Measurements from ENCODE around the gene UNC80. TPM values are rescaled to one million over a fixed set of nuclear protein-coding genes. Genes with fewer than 3 reads are reported as not detected.

UNC80 gene
- total RNA-seq, 1 experiment from 2014 or later: 1.8 TPM

DNA sequence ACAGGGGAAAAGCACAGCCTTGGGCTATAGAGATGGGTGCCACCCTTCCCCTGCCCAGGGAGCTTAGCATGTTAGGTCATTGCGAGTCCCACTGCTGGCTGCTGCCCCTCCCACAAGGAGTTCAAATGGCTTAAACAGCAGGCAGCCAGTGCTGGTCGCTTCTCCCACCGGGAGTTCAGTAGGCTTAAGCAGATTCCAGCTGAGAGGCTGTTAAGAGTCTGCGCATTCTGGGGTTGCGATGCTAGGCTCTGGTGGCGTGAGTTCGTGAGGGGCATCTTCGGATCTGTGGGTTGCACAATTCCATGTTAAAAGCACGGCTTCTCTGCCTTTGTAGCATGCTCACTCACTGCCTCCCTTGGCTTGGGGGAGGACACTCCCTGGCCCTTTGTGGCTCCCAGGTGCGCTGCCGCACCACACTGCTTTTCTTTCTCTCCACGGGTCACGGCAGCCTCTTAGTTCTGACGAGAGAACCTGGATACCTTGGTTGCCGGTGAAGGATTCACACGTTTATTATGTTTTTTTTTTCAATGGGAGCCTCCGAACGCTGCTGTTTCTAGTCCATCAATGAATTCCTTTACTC lies 93.2 kb downstream of the UNC80 start:
- H3K36me3 ChIP-seq (ENCODE audit: insufficient read depth, low read length, poor library complexity, severe bottlenecking): no peaks in the 10 kb centered on the region
- intact Hi-C loops (cut with micrococcal nuclease; ENCODE audit: unreplicated experiment): no loop called here
- no peaks in the 10 kb centered on the region for H3K4me1 ChIP-seq (ENCODE audit: insufficient read depth, low read length, poor library complexity, severe bottlenecking)
- no peaks in the 10 kb centered on the region for H3K9me3 ChIP-seq (ENCODE audit: low read depth, low read length, poor library complexity, severe bottlenecking)
- TF ChIP-seq EZH2 (IDR thresholded peaks at IDR 0.05; ENCODE audit: borderline replicate concordance, low read depth, low read length, poor library complexity, severe bottlenecking): no peak
- TF ChIP-seq, protein P1, sequence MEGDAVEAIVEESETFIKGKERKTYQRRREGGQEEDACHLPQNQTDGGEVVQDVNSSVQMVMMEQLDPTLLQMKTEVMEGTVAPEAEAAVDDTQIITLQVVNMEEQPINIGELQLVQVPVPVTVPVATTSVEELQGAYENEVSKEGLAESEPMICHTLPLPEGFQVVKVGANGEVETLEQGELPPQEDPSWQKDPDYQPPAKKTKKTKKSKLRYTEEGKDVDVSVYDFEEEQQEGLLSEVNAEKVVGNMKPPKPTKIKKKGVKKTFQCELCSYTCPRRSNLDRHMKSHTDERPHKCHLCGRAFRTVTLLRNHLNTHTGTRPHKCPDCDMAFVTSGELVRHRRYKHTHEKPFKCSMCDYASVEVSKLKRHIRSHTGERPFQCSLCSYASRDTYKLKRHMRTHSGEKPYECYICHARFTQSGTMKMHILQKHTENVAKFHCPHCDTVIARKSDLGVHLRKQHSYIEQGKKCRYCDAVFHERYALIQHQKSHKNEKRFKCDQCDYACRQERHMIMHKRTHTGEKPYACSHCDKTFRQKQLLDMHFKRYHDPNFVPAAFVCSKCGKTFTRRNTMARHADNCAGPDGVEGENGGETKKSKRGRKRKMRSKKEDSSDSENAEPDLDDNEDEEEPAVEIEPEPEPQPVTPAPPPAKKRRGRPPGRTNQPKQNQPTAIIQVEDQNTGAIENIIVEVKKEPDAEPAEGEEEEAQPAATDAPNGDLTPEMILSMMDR (conservative IDR thresholded peaks at IDR 0.05; ENCODE audit: low read depth, low read length): no peak
- no TSS peak for BruUV-seq (replicated peaks)
- ChIA-PET POLR2A (ENCODE audit: low non-redundant PET) (interaction anchor here (0.5 kb wide), 1 partner anchor 172 kb away, joined by 3 read pairs; no protein-coding TSS in a partner anchor), CTCF (no interaction called here)
- H3K27me3 ChIP-seq (replicated peaks; ENCODE audit: insufficient read depth, low read depth, low read length, poor library complexity): no peaks in the 10 kb centered on the region
- no peak overlapping the region for H3K27ac ChIP-seq (ENCODE audit: low read depth, low read length, poor library complexity, severe bottlenecking)
- DNase-seq (ENCODE audit: low spot score): peak; percentile 52
- H3K4me3 ChIP-seq (ENCODE audit: low read depth, low read length, poor library complexity, severe bottlenecking): no peak overlapping the region

DNA sequence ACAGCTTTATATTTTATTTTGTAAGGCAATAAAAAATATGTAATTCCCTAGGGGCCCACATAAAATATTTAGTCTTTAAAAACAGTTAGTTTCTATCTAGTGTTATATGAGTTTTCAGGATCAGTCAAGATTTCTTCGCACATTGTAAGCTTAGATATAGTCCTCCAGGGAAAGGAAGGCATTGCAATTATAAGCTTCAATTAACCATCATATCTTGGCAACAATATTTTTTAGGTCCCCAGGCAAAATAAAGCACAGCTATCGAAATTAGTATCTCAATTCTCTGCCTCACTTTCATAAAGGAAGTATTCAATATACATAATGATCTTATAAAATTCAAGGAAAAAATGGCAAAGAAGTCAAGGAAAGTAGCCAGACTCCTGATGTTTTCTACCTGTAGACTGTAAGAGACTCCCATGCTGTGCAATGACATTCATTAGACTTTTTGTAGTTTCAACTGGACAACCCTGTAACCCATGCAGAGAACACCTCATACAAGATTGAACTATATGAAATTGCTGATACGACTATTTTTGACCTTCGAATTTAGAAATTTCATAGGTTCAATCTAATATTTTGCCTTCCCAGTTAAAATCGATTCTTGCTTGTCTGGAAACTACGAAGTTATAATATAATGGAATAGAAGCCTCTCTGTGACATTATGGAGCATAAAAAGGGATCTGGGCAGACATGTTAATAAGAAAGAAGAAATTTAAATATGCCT lies 96.8 kb downstream of the UNC80 start:
- H3K4me1 ChIP-seq (ENCODE audit: insufficient read depth, low read length, poor library complexity, severe bottlenecking): no peaks in the 10 kb centered on the region
- TF ChIP-seq EZH2 (IDR thresholded peaks at IDR 0.05; ENCODE audit: borderline replicate concordance, low read depth, low read length, poor library complexity, severe bottlenecking): no peak
- TF ChIP-seq, protein P1 (conservative IDR thresholded peaks at IDR 0.05; ENCODE audit: low read depth, low read length): no peak
- H3K27me3 ChIP-seq (replicated peaks; ENCODE audit: insufficient read depth, low read depth, low read length, poor library complexity): no peaks in the 10 kb centered on the region
- intact Hi-C loops (cut with micrococcal nuclease; ENCODE audit: unreplicated experiment): no loop called here
- BruUV-seq (replicated peaks): no TSS peak
- H3K27ac ChIP-seq (ENCODE audit: low read depth, low read length, poor library complexity, severe bottlenecking): no peak overlapping the region
- H3K9me3 ChIP-seq (ENCODE audit: low read depth, low read length, poor library complexity, severe bottlenecking): no peaks in the 10 kb centered on the region
- CTCF ChIA-PET: no interaction called here
- DNase-seq (ENCODE audit: low spot score): no peak
- POLR2A ChIA-PET (ENCODE audit: low non-redundant PET): no interaction called here
- H3K36me3 ChIP-seq (ENCODE audit: insufficient read depth, low read length, poor library complexity, severe bottlenecking): no peaks in the 10 kb centered on the region
- H3K4me3 ChIP-seq (ENCODE audit: low read depth, low read length, poor library complexity, severe bottlenecking): no peak overlapping the region

DNA sequence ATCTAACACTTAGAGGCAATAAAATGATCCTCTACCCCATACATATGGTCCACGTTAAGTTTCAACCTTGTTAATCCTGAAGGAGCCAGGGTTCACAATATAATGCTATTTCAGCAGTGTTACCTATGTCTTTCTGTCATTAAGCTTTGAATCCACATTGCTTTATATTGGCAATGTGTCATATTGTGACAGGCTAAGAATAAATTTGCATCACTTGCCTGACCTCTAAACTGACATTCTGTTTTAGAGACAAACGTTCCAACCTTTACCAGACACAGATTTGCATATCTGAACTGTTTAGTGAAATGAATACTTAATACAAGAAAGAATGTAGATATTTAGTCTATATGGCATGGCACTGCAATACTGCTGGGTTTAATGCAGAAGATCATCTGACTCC lies 98.4 kb downstream of the UNC80 start:
- ChIA-PET CTCF (no interaction called here), POLR2A (ENCODE audit: low non-redundant PET) (no interaction called here)
- DNase-seq (ENCODE audit: low spot score): no peak
- intact Hi-C loops (cut with micrococcal nuclease; ENCODE audit: unreplicated experiment): no loop called here
- Histone ChIP-seq H3K36me3 (ENCODE audit: insufficient read depth, low read length, poor library complexity, severe bottlenecking) (no peaks in the 10 kb centered on the region), H3K4me3 (ENCODE audit: low read depth, low read length, poor library complexity, severe bottlenecking) (no peak overlapping the region), H3K9me3 (ENCODE audit: low read depth, low read length, poor library complexity, severe bottlenecking) (no peaks in the 10 kb centered on the region), H3K27me3 (replicated peaks; ENCODE audit: insufficient read depth, low read depth, low read length, poor library complexity) (no peaks in the 10 kb centered on the region), H3K27ac (ENCODE audit: low read depth, low read length, poor library complexity, severe bottlenecking) (no peak overlapping the region), H3K4me1 (ENCODE audit: insufficient read depth, low read length, poor library complexity, severe bottlenecking) (no peaks in the 10 kb centered on the region)
- no TSS peak for BruUV-seq (replicated peaks)
- TF ChIP-seq EZH2 (IDR thresholded peaks at IDR 0.05; ENCODE audit: borderline replicate concordance, low read depth, low read length, poor library complexity, severe bottlenecking): no peak
- TF ChIP-seq, protein P1 (conservative IDR thresholded peaks at IDR 0.05; ENCODE audit: low read depth, low read length): no peak
